DOHH2 (cell line): Measurements from ENCODE around the gene TCOF1.

Experiments used
- H3F3A ChIP-seq: fragments of 200-600 bp; sonication (generic), shearing (Covaris generic); 2 replicates; pipeline ENCODE4 v1.6.0; 2016; ENCODE audit warnings: antibody characterized with exemption, mild to moderate bottlenecking; ENCODE audit not compliant: control insufficient read depth, insufficient read depth
- H3K27ac ChIP-seq: fragments of 200-600 bp; sonication (generic); 2 replicates; pipeline ENCODE4 v1.5.1; 2014; ENCODE audit warnings: low read depth, mild to moderate bottlenecking, low read length, moderate library complexity
- H3K27me3 ChIP-seq: fragments of 200-600 bp; sonication (generic); 2 replicates; pipeline ENCODE4 v1.6.1; 2014; ENCODE audit warnings: mild to moderate bottlenecking, low read length, mixed read lengths; ENCODE audit not compliant: control insufficient read depth
- H3K36me3 ChIP-seq: fragments of 200-600 bp; sonication (generic); 2 replicates; pipeline ENCODE4 v1.6.1; 2014; ENCODE audit warnings: mild to moderate bottlenecking, low read length, moderate library complexity, mixed read lengths; ENCODE audit not compliant: control insufficient read depth
- H3K4me1 ChIP-seq: fragments of 200-600 bp; sonication (generic); 2 replicates; pipeline ENCODE4 v1.6.1; 2014; ENCODE audit warnings: mild to moderate bottlenecking, low read length, mixed read lengths; ENCODE audit not compliant: control insufficient read depth
- H3K4me2 ChIP-seq: fragments of 200-600 bp; sonication (generic); 2 replicates; pipeline ENCODE4 v1.6.0; 2014; ENCODE audit warnings: mild to moderate bottlenecking, low read length, moderate library complexity
- H3K4me3 ChIP-seq: fragments of 200-600 bp; sonication (generic); 2 replicates; pipeline ENCODE4 v1.5.1; 2014; ENCODE audit warnings: mild to moderate bottlenecking, low read length, mixed read lengths
- H3K79me2 ChIP-seq: fragments of 200-600 bp; sonication (generic); 2 replicates; pipeline ENCODE4 v1.6.1; 2014; ENCODE audit warnings: mild to moderate bottlenecking, low read length, mixed read lengths; ENCODE audit not compliant: control insufficient read depth
- H3K9me2 ChIP-seq: fragments of 200-600 bp; sonication (generic); replicated peaks from 2 replicates; pipeline ENCODE4 v1.6.1; 2014; ENCODE audit warnings: mild to moderate bottlenecking, low read length, mixed read lengths; ENCODE audit not compliant: control insufficient read depth
- H3K9me3 ChIP-seq: fragments of 200-600 bp; sonication (generic); 2 replicates; pipeline ENCODE4 v1.6.1; 2014; ENCODE audit warnings: antibody characterized with exemption, low read length, mixed read lengths; ENCODE audit not compliant: control insufficient read depth, insufficient read depth
- H4K20me1 ChIP-seq: fragments of 200-600 bp; sonication (generic); 2 replicates; pipeline ENCODE4 v1.6.0; 2014; ENCODE audit warnings: low read depth, mild to moderate bottlenecking, antibody characterized with exemption, low read length, moderate library complexity; ENCODE audit not compliant: control insufficient read depth, insufficient read depth
- EZH2phosphoT487 ChIP-seq: fragments of 200-600 bp; sonication (generic); IDR thresholded peaks from 2 replicates; pipeline ENCODE4 v1.6.1; 2017; ENCODE audit warnings: borderline replicate concordance, mild to moderate bottlenecking, antibody characterized with exemption, low read length, moderate library complexity, mixed read lengths
- TF ChIP-seq, protein P1 (sequence below): fragments of 200-600 bp; sonication (generic); IDR thresholded peaks from one replicate; pipeline ENCODE4 v1.5.1; 2014; ENCODE audit warnings: antibody characterized with exemption, mild to moderate bottlenecking, low read depth, low read length; ENCODE audit not compliant: poor library complexity, severe bottlenecking

The TCOF1 gene

DNA sequence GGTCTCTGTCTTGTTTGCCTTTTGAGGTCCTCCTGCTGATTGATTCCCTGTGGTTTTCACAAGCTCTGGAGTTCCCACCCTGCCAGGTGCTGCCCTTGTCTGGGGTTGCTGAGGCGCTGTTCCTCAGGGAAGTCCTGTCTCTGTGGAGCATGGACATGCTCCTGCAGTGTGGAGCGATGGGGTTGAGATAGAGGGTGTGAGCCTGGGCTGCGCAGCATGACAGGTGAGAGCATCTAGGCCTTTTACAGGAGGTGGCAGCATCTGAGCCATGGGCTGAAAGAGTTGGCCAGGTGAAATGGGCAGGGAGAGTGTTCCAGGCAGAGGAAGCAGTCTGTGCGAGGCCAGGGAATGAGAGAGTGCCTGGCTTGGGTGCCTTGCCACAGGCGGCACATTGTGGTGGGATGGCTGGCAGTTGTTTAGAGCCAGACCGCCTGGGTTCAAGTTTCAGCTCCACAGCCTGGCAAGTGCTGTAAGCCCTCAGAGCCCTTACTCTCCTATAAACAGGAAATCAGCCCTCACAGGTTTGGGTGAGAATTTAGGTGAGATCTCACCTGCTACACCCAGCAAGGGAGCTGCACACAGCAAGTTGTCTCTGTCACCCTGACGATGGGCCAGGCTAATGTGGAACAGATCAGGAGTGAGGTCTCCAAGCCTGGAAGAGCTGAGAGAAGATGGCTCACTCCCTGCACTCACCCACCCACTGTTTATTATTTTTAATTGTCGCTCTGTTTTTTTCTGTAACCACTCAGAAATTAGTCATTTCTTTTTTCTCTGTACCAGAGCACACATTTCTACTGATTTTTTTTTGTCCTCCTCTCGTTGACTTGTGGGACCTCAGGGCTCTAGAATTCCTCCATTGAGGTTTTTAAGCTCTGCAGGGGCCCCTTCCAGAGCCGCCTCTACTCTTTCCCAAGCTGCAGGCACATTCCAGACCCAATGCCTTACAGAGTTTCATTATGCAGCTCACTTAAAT lies 19.6 kb downstream of the TCOF1 start:
- no peak overlapping the region for H3K4me3 ChIP-seq
- peaks cover 97% of the 10 kb centered on the region for H3K36me3 ChIP-seq
- TF ChIP-seq EZH2phosphoT487, result no peak
- TF ChIP-seq, protein P1, sequence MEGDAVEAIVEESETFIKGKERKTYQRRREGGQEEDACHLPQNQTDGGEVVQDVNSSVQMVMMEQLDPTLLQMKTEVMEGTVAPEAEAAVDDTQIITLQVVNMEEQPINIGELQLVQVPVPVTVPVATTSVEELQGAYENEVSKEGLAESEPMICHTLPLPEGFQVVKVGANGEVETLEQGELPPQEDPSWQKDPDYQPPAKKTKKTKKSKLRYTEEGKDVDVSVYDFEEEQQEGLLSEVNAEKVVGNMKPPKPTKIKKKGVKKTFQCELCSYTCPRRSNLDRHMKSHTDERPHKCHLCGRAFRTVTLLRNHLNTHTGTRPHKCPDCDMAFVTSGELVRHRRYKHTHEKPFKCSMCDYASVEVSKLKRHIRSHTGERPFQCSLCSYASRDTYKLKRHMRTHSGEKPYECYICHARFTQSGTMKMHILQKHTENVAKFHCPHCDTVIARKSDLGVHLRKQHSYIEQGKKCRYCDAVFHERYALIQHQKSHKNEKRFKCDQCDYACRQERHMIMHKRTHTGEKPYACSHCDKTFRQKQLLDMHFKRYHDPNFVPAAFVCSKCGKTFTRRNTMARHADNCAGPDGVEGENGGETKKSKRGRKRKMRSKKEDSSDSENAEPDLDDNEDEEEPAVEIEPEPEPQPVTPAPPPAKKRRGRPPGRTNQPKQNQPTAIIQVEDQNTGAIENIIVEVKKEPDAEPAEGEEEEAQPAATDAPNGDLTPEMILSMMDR, result no peak
- H3K9me2 ChIP-seq, result no peaks in the 10 kb centered on the region
- no peak overlapping the region for H3K4me2 ChIP-seq
- H4K20me1 ChIP-seq, result no peaks in the 10 kb centered on the region
- H3K79me2 ChIP-seq, result no peaks in the 10 kb centered on the region
- H3K27ac ChIP-seq, result no peak overlapping the region
- no peaks in the 10 kb centered on the region for H3K9me3 ChIP-seq
- no peaks in the 10 kb centered on the region for H3F3A ChIP-seq
- no peaks in the 10 kb centered on the region for H3K27me3 ChIP-seq
- no peaks in the 10 kb centered on the region for H3K4me1 ChIP-seq

DNA sequence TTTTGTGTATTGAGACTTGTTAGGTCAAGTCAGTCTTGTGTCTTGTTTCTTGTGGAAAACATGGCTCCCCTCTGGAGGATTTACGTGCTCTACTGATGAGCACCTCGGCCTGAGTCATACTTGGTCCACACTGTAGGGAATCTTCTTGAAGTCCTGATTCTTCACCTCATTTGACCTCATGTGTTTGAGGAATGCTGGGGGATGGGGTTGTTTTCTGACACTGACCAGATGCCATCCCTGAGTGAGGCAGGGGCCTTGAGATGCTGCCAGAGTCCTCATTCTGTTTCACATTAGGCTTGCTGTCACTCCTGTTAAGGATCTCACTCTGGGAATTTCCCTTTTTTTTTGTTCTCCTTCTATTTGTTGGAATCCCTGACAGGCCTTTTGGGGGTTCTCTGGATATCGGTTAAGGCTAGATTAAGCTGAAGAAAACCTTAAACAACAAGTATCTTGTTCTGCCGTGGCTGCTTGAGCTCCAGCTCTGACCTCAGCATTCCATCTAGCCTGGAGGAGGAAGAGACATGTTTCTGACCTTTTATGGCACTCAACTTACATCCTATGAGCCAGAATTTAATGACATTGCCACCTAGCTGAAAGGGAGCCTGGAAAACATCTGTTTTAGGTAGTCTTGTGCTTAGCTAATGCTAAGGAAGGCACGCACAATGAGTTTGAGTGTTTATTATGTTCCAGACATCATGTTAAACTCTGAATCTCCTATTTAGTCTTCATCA lies 20.6 kb downstream of the TCOF1 start:
- Histone ChIP-seq H3K36me3 (peaks cover 97% of the 10 kb centered on the region), H3K4me2 (no peak overlapping the region), H3K27ac (no peak overlapping the region), H3K27me3 (no peaks in the 10 kb centered on the region), H3K4me3 (no peak overlapping the region), H3K9me3 (no peaks in the 10 kb centered on the region), H3F3A (no peaks in the 10 kb centered on the region), H3K9me2 (no peaks in the 10 kb centered on the region), H3K4me1 (no peaks in the 10 kb centered on the region), H3K79me2 (no peaks in the 10 kb centered on the region), H4K20me1 (no peaks in the 10 kb centered on the region)
- TF ChIP-seq, protein P1, result no peak
- no peak for TF ChIP-seq EZH2phosphoT487

DNA sequence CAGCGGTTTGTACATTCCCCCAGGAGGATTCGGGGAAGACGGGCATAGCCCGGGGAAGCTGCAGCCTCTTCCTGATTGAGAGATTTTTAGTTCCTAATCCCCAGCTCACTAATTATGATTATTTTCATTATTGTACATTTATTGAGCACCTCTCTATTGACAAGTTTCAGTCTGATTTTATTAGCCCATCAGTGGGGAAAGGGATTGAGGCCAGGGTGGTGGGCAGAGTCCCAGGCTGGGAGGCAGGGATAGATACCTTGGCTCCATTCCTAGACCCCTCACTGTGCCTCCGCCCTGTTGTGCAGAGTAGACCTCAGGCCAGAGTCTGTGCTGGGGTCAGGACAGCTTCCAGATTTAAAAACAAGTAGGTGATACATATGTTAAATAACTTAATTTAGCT lies 27.2 kb downstream of the TCOF1 start:
- no peaks in the 10 kb centered on the region for H3K79me2 ChIP-seq
- no peaks in the 10 kb centered on the region for H3K4me1 ChIP-seq
- no peaks in the 10 kb centered on the region for H3F3A ChIP-seq
- no peaks in the 10 kb centered on the region for H3K27me3 ChIP-seq
- no peak overlapping the region for H3K4me3 ChIP-seq
- peaks cover 97% of the 10 kb centered on the region for H3K36me3 ChIP-seq
- H3K27ac ChIP-seq, result no peak overlapping the region
- H3K9me2 ChIP-seq, result no peaks in the 10 kb centered on the region
- TF ChIP-seq, protein P1, result no peak
- no peak for TF ChIP-seq EZH2phosphoT487
- H3K4me2 ChIP-seq, result no peak overlapping the region
- H4K20me1 ChIP-seq, result no peaks in the 10 kb centered on the region
- no peaks in the 10 kb centered on the region for H3K9me3 ChIP-seq
